MM.1S (cell line): Measurements from ENCODE around the gene ALOX15.

Experiments used
- CTCF ChIP-seq: fragments of 300-600 bp; sonication (generic); IDR thresholded peaks from 2 replicates; pipeline ENCODE4 v1.5.1; 2016; ENCODE audit warnings: antibody characterized with exemption, low read length, mixed read lengths
- EZH2phosphoT487 ChIP-seq: fragments of 300-600 bp; sonication (generic); IDR thresholded peaks from 2 replicates; pipeline ENCODE4 v1.6.1; 2018; ENCODE audit warnings: antibody characterized with exemption, low read length

GRCh38 chr17:4607773-4608187 is 33.7 kb downstream of the ALOX15 start:
- TF ChIP-seq CTCF (no peak), EZH2phosphoT487 (no peak)
